ENCODE data around the gene ELAPOR1. TPM values are rescaled to one million over a fixed set of nuclear protein-coding genes. Genes with fewer than 3 reads are reported as not detected.

The ELAPOR1 gene
- total RNA-seq, 2 experiments from 2014 or later: not detected

DNA sequence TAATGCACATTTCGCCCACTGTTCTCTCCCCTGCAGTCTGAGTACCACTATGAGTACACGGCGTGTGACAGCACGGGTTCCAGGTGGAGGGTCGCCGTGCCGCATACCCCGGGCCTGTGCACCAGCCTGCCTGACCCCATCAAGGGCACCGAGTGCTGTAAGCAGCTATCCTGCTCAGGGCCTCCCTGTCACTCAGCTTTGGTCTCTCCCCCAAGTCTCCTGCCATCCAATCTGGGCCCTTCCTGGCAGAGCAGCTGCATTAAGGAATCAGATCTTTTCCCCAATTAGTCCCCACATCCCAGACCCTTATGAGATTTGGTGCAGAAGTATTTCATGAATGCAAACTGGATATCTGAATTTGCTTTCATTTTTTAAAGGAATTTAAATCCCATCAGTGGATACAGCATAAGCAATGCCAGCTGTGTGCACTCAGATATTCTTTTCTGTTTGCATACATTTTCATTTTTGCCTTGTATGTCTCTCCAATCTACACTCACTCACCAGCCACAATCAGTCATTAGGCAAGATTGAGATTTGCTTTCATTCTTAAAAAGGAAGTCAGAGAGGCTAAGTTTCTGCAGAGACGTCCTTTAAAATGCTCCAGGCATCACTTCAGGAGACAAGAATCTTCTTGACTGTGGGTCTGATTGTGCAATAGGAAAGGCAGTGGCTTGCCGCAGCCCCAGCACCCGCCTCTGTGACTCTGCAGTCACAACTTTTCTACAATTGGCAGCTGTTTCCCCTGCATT, 48.1 kb downstream of the ELAPOR1 start:
- Histone ChIP-seq H4K20me1 (ENCODE audit: insufficient read depth, low read length) (no peaks in the 10 kb centered on the region), H2AFZ (ENCODE audit: low read length) (no peak overlapping the region), H3K4me1 (ENCODE audit: insufficient read depth, low read length, poor library complexity, severe bottlenecking) (no peaks in the 10 kb centered on the region), H3K4me2 (ENCODE audit: low read length) (no peak overlapping the region), H3K36me3 (ENCODE audit: insufficient read depth, low read length) (no peaks in the 10 kb centered on the region), H3K9me3 (ENCODE audit: low read length) (no peaks in the 10 kb centered on the region), H3K27ac (ENCODE audit: low read depth, low read length, poor library complexity, severe bottlenecking) (no peak overlapping the region), H3K9me2 (ENCODE audit: insufficient read depth, low read length) (no peaks in the 10 kb centered on the region), H3K79me2 (ENCODE audit: insufficient read depth, low read depth, low read length) (no peaks in the 10 kb centered on the region), H3K4me3 (ENCODE audit: low read depth, low read length, poor library complexity, severe bottlenecking) (no peak overlapping the region)
- ChIA-PET POLR2A (interaction anchor here (1.7 kb wide), 1 partner anchor 13 kb away, joined by 3 read pairs; no protein-coding TSS in a partner anchor), CTCF (ENCODE audit: unreplicated experiment) (no interaction called here)
- intact Hi-C loops (cut with micrococcal nuclease; ENCODE audit: unreplicated experiment): no loop called here
- no peak for DNase-seq (ENCODE audit: low spot score)
- BruUV-seq (replicated peaks): no TSS peak
- TF ChIP-seq, protein P1, sequence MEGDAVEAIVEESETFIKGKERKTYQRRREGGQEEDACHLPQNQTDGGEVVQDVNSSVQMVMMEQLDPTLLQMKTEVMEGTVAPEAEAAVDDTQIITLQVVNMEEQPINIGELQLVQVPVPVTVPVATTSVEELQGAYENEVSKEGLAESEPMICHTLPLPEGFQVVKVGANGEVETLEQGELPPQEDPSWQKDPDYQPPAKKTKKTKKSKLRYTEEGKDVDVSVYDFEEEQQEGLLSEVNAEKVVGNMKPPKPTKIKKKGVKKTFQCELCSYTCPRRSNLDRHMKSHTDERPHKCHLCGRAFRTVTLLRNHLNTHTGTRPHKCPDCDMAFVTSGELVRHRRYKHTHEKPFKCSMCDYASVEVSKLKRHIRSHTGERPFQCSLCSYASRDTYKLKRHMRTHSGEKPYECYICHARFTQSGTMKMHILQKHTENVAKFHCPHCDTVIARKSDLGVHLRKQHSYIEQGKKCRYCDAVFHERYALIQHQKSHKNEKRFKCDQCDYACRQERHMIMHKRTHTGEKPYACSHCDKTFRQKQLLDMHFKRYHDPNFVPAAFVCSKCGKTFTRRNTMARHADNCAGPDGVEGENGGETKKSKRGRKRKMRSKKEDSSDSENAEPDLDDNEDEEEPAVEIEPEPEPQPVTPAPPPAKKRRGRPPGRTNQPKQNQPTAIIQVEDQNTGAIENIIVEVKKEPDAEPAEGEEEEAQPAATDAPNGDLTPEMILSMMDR (conservative IDR thresholded peaks at IDR 0.05; ENCODE audit: low read length): no peak
- TF ChIP-seq EZH2phosphoT487 (IDR thresholded peaks at IDR 0.05; ENCODE audit: borderline replicate concordance, low read depth, low read length): no peak

- CTCF ChIA-PET (ENCODE audit: unreplicated experiment): no interaction called here
- POLR2A ChIA-PET: interaction anchor here (1.3 to 1.7 kb wide), 2 partner anchors 12 to 14 kb away, joined by 3 read pairs; no protein-coding TSS in a partner anchor
These were observed 48.7 kb downstream of the ELAPOR1 start for GRCh38 chr1:109162626-109163025.

More at GRCh38 chr1:109162626-109163025, 48.7 kb downstream of the ELAPOR1 start:
- Histone ChIP-seq H2AFZ (ENCODE audit: low read length) (no peak overlapping the region), H3K9me3 (ENCODE audit: low read length) (no peaks in the 10 kb centered on the region), H3K4me2 (ENCODE audit: low read length) (no peak overlapping the region), H3K27ac (ENCODE audit: low read depth, low read length, poor library complexity, severe bottlenecking) (no peak overlapping the region), H3K79me2 (ENCODE audit: insufficient read depth, low read depth, low read length) (no peaks in the 10 kb centered on the region), H3K4me1 (ENCODE audit: insufficient read depth, low read length, poor library complexity, severe bottlenecking) (no peaks in the 10 kb centered on the region), H3K4me3 (ENCODE audit: low read depth, low read length, poor library complexity, severe bottlenecking) (no peak overlapping the region), H3K36me3 (ENCODE audit: insufficient read depth, low read length) (no peaks in the 10 kb centered on the region), H4K20me1 (ENCODE audit: insufficient read depth, low read length) (no peaks in the 10 kb centered on the region), H3K9me2 (ENCODE audit: insufficient read depth, low read length) (no peaks in the 10 kb centered on the region)
- no peak for TF ChIP-seq EZH2phosphoT487 (IDR thresholded peaks at IDR 0.05; ENCODE audit: borderline replicate concordance, low read depth, low read length)
- TF ChIP-seq, protein P1 (conservative IDR thresholded peaks at IDR 0.05; ENCODE audit: low read length): no peak
- DNase-seq (ENCODE audit: low spot score): no peak
- BruUV-seq (replicated peaks): no TSS peak
- intact Hi-C loops (cut with micrococcal nuclease; ENCODE audit: unreplicated experiment): no loop called here
